Activated naive CD8-positive, alpha-beta T cell treated with anti-CD3 and anti-CD28 coated beads for 36 hours (primary cell): ENCODE data around the gene PPP2R5D. TPM values are rescaled to one million over a fixed set of nuclear protein-coding genes. Genes with fewer than 3 reads are reported as not detected.

Experiments
- DNase-seq: peaks from one replicate; pipeline ENCODE4 v3.0.0; 2021
- H3K27ac Mint-ChIP-seq: one replicate; pipeline ENCODE4 v1.8.0; 2022; ENCODE audit warnings: mild to moderate bottlenecking, moderate library complexity, mixed read lengths
- H3K27me3 Mint-ChIP-seq: one replicate; pipeline ENCODE4 v1.8.0; 2022; ENCODE audit warnings: mild to moderate bottlenecking, mixed read lengths
- H3K36me3 Mint-ChIP-seq: one replicate; pipeline ENCODE4 v1.8.0; 2021; ENCODE audit warnings: mild to moderate bottlenecking, mixed read lengths
- H3K4me1 Mint-ChIP-seq: one replicate; pipeline ENCODE4 v1.8.0; 2021; ENCODE audit warnings: mixed read lengths
- H3K4me3 Mint-ChIP-seq: one replicate; pipeline ENCODE4 v1.8.0; 2022; ENCODE audit warnings: mild to moderate bottlenecking, moderate library complexity, mixed read lengths
- H3K9me3 Mint-ChIP-seq: one replicate; pipeline ENCODE4 v1.8.0; 2022; ENCODE audit warnings: mixed read lengths
- total RNA-seq, 2 experiments: library from RNA; stranded (reverse); gene quantifications; one replicate each; pipeline ENCODE4 v1.2.3, GENCODE V29; 2021

The PPP2R5D gene
- total RNA-seq, 2 experiments from 2014 or later = 43.0 to 43.4 TPM

- peaks cover 2% of the 10 kb centered on the region for H3K4me1 Mint-ChIP-seq
Measured at GRCh38 chr6:43001843-43002242, 17.5 kb downstream of the PPP2R5D start.

GRCh38 chr6:43005844-43006243 lies 21.5 kb downstream of the PPP2R5D start:
- H3K36me3 Mint-ChIP-seq = peaks cover 3% of the 10 kb centered on the region
- H3K9me3 Mint-ChIP-seq = no peaks in the 10 kb centered on the region
- no peak overlapping the region for H3K4me3 Mint-ChIP-seq
- H3K4me1 Mint-ChIP-seq = peaks cover 7% of the 10 kb centered on the region
- no peak overlapping the region for H3K27ac Mint-ChIP-seq
- no peak for DNase-seq
- no peaks in the 10 kb centered on the region for H3K27me3 Mint-ChIP-seq

More at GRCh38 chr6:43001843-43002242, 17.5 kb downstream of the PPP2R5D start:
- H3K27ac Mint-ChIP-seq = no peak overlapping the region
- no peaks in the 10 kb centered on the region for H3K27me3 Mint-ChIP-seq
- H3K9me3 Mint-ChIP-seq = no peaks in the 10 kb centered on the region
- no peak overlapping the region for H3K4me3 Mint-ChIP-seq
- peaks cover 4% of the 10 kb centered on the region for H3K36me3 Mint-ChIP-seq
- no peak for DNase-seq

- Mint-ChIP-seq H3K4me1 (peaks cover 7% of the 10 kb centered on the region), H3K9me3 (no peaks in the 10 kb centered on the region), H3K4me3 (no peak overlapping the region), H3K36me3 (peaks cover 3% of the 10 kb centered on the region), H3K27ac (no peak overlapping the region), H3K27me3 (no peaks in the 10 kb centered on the region)
- DNase-seq = no peak
Measured at GRCh38 chr6:43006251-43006650, 21.9 kb downstream of the PPP2R5D start.

GRCh38 chr6:43007126-43007525 lies 22.8 kb downstream of the PPP2R5D start:
- no peak overlapping the region for H3K4me3 Mint-ChIP-seq
- no peaks in the 10 kb centered on the region for H3K27me3 Mint-ChIP-seq
- peaks cover 9% of the 10 kb centered on the region for H3K36me3 Mint-ChIP-seq
- H3K4me1 Mint-ChIP-seq = peaks cover 14% of the 10 kb centered on the region
- DNase-seq = no peak
- no peak overlapping the region for H3K27ac Mint-ChIP-seq
- no peaks in the 10 kb centered on the region for H3K9me3 Mint-ChIP-seq

GRCh38 chr6:43009124-43009523 lies 24.8 kb downstream of the PPP2R5D start:
- H3K9me3 Mint-ChIP-seq = no peaks in the 10 kb centered on the region
- H3K27me3 Mint-ChIP-seq = no peaks in the 10 kb centered on the region
- H3K36me3 Mint-ChIP-seq = peaks cover 22% of the 10 kb centered on the region
- no peak overlapping the region for H3K4me3 Mint-ChIP-seq
- H3K27ac Mint-ChIP-seq = peak overlapping the region; percentile 54
- H3K4me1 Mint-ChIP-seq = peaks cover 26% of the 10 kb centered on the region
- DNase-seq = no peak

- no peak overlapping the region for H3K27ac Mint-ChIP-seq
- no peak overlapping the region for H3K4me3 Mint-ChIP-seq
Measured at GRCh38 chr6:43011207-43011606, 26.8 kb downstream of the PPP2R5D start.

GRCh38 chr6:43012364-43012763 lies 28.0 kb downstream of the PPP2R5D start:
- peak overlapping the region; percentile 90 for H3K27ac Mint-ChIP-seq
- peak overlapping the region; percentile 95 for H3K4me3 Mint-ChIP-seq
- peaks cover 37% of the 10 kb centered on the region for H3K4me1 Mint-ChIP-seq
- no peak for DNase-seq
- no peaks in the 10 kb centered on the region for H3K9me3 Mint-ChIP-seq
- H3K36me3 Mint-ChIP-seq = peaks cover 19% of the 10 kb centered on the region
- no peaks in the 10 kb centered on the region for H3K27me3 Mint-ChIP-seq

More at GRCh38 chr6:43011207-43011606, 26.8 kb downstream of the PPP2R5D start:
- H3K4me1 Mint-ChIP-seq = peaks cover 34% of the 10 kb centered on the region
- DNase-seq = no peak
- no peaks in the 10 kb centered on the region for H3K27me3 Mint-ChIP-seq
- H3K9me3 Mint-ChIP-seq = no peaks in the 10 kb centered on the region
- peaks cover 19% of the 10 kb centered on the region for H3K36me3 Mint-ChIP-seq

- Mint-ChIP-seq H3K27ac (peak overlapping the region; percentile 90), H3K4me1 (peaks cover 37% of the 10 kb centered on the region), H3K4me3 (peak overlapping the region; percentile 95), H3K27me3 (no peaks in the 10 kb centered on the region), H3K9me3 (no peaks in the 10 kb centered on the region), H3K36me3 (peaks cover 24% of the 10 kb centered on the region)
- DNase-seq = no peak
Measured at GRCh38 chr6:43013097-43013842, 28.9 kb downstream of the PPP2R5D start.

- no peaks in the 10 kb centered on the region for H3K9me3 Mint-ChIP-seq
- peak; percentile 99 for DNase-seq
- peak within 1 kb of the TSS; percentile 90 for H3K27ac Mint-ChIP-seq
- peaks cover 37% of the 10 kb centered on the region for H3K4me1 Mint-ChIP-seq
- H3K27me3 Mint-ChIP-seq = no peaks in the 10 kb centered on the region
- H3K36me3 Mint-ChIP-seq = peaks cover 24% of the 10 kb centered on the region
- H3K4me3 Mint-ChIP-seq = peak within 1 kb of the TSS; percentile 95
Measured at GRCh38 chr6:43013843-43014433, 29.6 kb downstream of the PPP2R5D start, which contains the start of the genes KLHDC3 and MEA1. Gene KLHDC3, plus strand, starts transcription at chr6:43014249. Its CDS starts 2,944 bp downstream, at chr6:43017193. Gene MEA1, minus strand, starts transcription at chr6:43013946. Its CDS starts 133 bp downstream, at chr6:43013813.

- H3K4me1 Mint-ChIP-seq = peaks cover 33% of the 10 kb centered on the region
Measured at GRCh38 chr6:43014434-43014909, 30.1 kb downstream of the PPP2R5D start.

GRCh38 chr6:43016176-43016942 lies 32.0 kb downstream of the PPP2R5D start:
- no peaks in the 10 kb centered on the region for H3K9me3 Mint-ChIP-seq
- no peaks in the 10 kb centered on the region for H3K27me3 Mint-ChIP-seq
- peak overlapping the region; percentile 74 for H3K27ac Mint-ChIP-seq
- H3K36me3 Mint-ChIP-seq = peaks cover 32% of the 10 kb centered on the region
- peaks cover 37% of the 10 kb centered on the region for H3K4me1 Mint-ChIP-seq
- H3K4me3 Mint-ChIP-seq = no peak overlapping the region
- DNase-seq = no peak

More at GRCh38 chr6:43014434-43014909, 30.1 kb downstream of the PPP2R5D start:
- no peaks in the 10 kb centered on the region for H3K27me3 Mint-ChIP-seq
- H3K4me3 Mint-ChIP-seq = peak overlapping the region; percentile 95
- H3K27ac Mint-ChIP-seq = peak overlapping the region; percentile 90
- DNase-seq = no peak
- no peaks in the 10 kb centered on the region for H3K9me3 Mint-ChIP-seq
- H3K36me3 Mint-ChIP-seq = peaks cover 27% of the 10 kb centered on the region

- Mint-ChIP-seq H3K27ac (no peak overlapping the region), H3K9me3 (no peaks in the 10 kb centered on the region), H3K27me3 (no peaks in the 10 kb centered on the region), H3K36me3 (peaks cover 32% of the 10 kb centered on the region), H3K4me1 (peaks cover 33% of the 10 kb centered on the region), H3K4me3 (no peak overlapping the region)
- no peak for DNase-seq
Measured at GRCh38 chr6:43016943-43017334, 32.6 kb downstream of the PPP2R5D start.

- no peaks in the 10 kb centered on the region for H3K9me3 Mint-ChIP-seq
- no peaks in the 10 kb centered on the region for H3K27me3 Mint-ChIP-seq
- peaks cover 20% of the 10 kb centered on the region for H3K36me3 Mint-ChIP-seq
- no peak overlapping the region for H3K4me3 Mint-ChIP-seq
- peaks cover 23% of the 10 kb centered on the region for H3K4me1 Mint-ChIP-seq
- no peak for DNase-seq
- H3K27ac Mint-ChIP-seq = peak overlapping the region; percentile 38
Measured at GRCh38 chr6:43019152-43019551, 34.8 kb downstream of the PPP2R5D start.

- Mint-ChIP-seq H3K4me1 (peaks cover 21% of the 10 kb centered on the region), H3K4me3 (peak overlapping the region; percentile 1)
Measured at GRCh38 chr6:43020052-43020705, 35.8 kb downstream of the PPP2R5D start.

More at GRCh38 chr6:43020052-43020705, 35.8 kb downstream of the PPP2R5D start:
- Mint-ChIP-seq H3K36me3 (peaks cover 24% of the 10 kb centered on the region), H3K27ac (peak overlapping the region; percentile 18), H3K27me3 (no peaks in the 10 kb centered on the region), H3K9me3 (no peaks in the 10 kb centered on the region)
- no peak for DNase-seq
